Panc1 (cell line): ENCODE measurements around the gene IL21R.

Experiments used
- CTCF ChIP-seq: fragments of 450-650 bp; IDR thresholded peaks from 2 replicates; pipeline ENCODE4 v1.5.1; 2017; ENCODE audit warnings: mild to moderate bottlenecking
- POLR2AphosphoS5 ChIP-seq: IDR thresholded peaks from 2 replicates; pipeline ENCODE4 v1.6.1; 2012; ENCODE audit warnings: mild to moderate bottlenecking, low read depth, low read length, moderate library complexity
- REST ChIP-seq, 2 experiments: IDR thresholded peaks; 2 replicates each; pipeline ENCODE4 v1.6.1; 2011 to 2012; ENCODE audit warnings: low read depth in 2 of 2, control low read depth in 1 of 2, low read length in 1 of 2, mild to moderate bottlenecking in 1 of 2, moderate library complexity in 1 of 2; ENCODE audit not compliant: insufficient read depth in 1 of 2
- SIN3A ChIP-seq: IDR thresholded peaks from 2 replicates; pipeline ENCODE4 v1.6.1; 2012; ENCODE audit warnings: low read depth, mild to moderate bottlenecking, low read length, moderate library complexity, borderline replicate concordance; ENCODE audit not compliant: insufficient read depth
- TCF7L2 ChIP-seq: IDR thresholded peaks from 2 replicates; pipeline ENCODE4 v1.6.1; 2011; ENCODE audit warnings: mild to moderate bottlenecking, low read depth, low read length, inconsistent platforms

GRCh38 chr16:27408602-27409031 lies 6.6 kb downstream of the IL21R start:
- TF ChIP-seq POLR2AphosphoS5 (no peak), CTCF (no peak), REST (IDR thresholded peaks at IDR 0.05; ENCODE audit: insufficient read depth in 1 of 2, low read depth in 2 of 2, low read length in 1 of 2) (no peak), TCF7L2 (no peak), SIN3A (no peak)
